ENCODE measurements around the gene PURA. TPM values are rescaled to one million over a fixed set of nuclear protein-coding genes. Genes with fewer than 3 reads are reported as not detected.

Gene PURA
- polyA plus RNA-seq, 1 donor from 2014 or later = 2.3 TPM

- Histone ChIP-seq H3F3A (ENCODE audit: insufficient read depth, low read length, poor library complexity, severe bottlenecking) (no peaks in the 10 kb centered on the region), H3K4me2 (ENCODE audit: low read length) (no peak overlapping the region), H4K20me1 (ENCODE audit: insufficient read depth) (no peaks in the 10 kb centered on the region), H3K79me2 (replicated peaks; ENCODE audit: insufficient read depth, low read length) (no peaks in the 10 kb centered on the region), H3K9me3 (ENCODE audit: low read length) (no peaks in the 10 kb centered on the region), H3K27me3 (ENCODE audit: insufficient read depth, low read depth, low read length) (no peaks in the 10 kb centered on the region), H3K9ac (ENCODE audit: low read length) (no peak overlapping the region), H3K9me2 (ENCODE audit: insufficient read depth, low read length) (no peaks in the 10 kb centered on the region), H3K27ac (ENCODE audit: low read length) (no peak overlapping the region), H3K36me3 (ENCODE audit: insufficient read depth, low read length) (no peaks in the 10 kb centered on the region), H3K4me3 (ENCODE audit: low read length) (no peak overlapping the region), H2AFZ (ENCODE audit: low read depth, low read length) (no peak overlapping the region)
- no peak for TF ChIP-seq SMC3 (conservative IDR thresholded peaks at IDR 0.05; ENCODE audit: poor library complexity)
- no peak for TF ChIP-seq POLR2AphosphoS5 (IDR thresholded peaks at IDR 0.05)
- no peak for TF ChIP-seq CTCF (IDR thresholded peaks at IDR 0.05; ENCODE audit: poor library complexity, severe bottlenecking)
- TF ChIP-seq EP300 (conservative IDR thresholded peaks at IDR 0.05; ENCODE audit: poor library complexity, severe bottlenecking) = no peak
- no peak for TF ChIP-seq EZH2 (IDR thresholded peaks at IDR 0.05; ENCODE audit: borderline replicate concordance, insufficient read depth, low read length, poor library complexity, severe bottlenecking)
- no peak for TF ChIP-seq RAD21 (conservative IDR thresholded peaks at IDR 0.05)
- TF ChIP-seq REST (IDR thresholded peaks at IDR 0.05; ENCODE audit: borderline replicate concordance) = no peak
- TF ChIP-seq MXI1 (conservative IDR thresholded peaks at IDR 0.05; ENCODE audit: poor library complexity, severe bottlenecking) = no peak
These were observed 53.0 kb downstream of the PURA start for GRCh38 chr5:140166911-140167310.

- TF ChIP-seq TAF1 (IDR thresholded peaks at IDR 0.05; ENCODE audit: low read depth) = no peak
- TF ChIP-seq EZH2 (IDR thresholded peaks at IDR 0.05; ENCODE audit: borderline replicate concordance, insufficient read depth, low read length, poor library complexity, severe bottlenecking) = no peak
- Histone ChIP-seq H4K20me1 (ENCODE audit: insufficient read depth) (no peaks in the 10 kb centered on the region), H3K27me3 (ENCODE audit: insufficient read depth, low read depth, low read length) (no peaks in the 10 kb centered on the region), H3K9me2 (ENCODE audit: insufficient read depth, low read length) (no peaks in the 10 kb centered on the region), H3K4me3 (ENCODE audit: low read length) (no peak overlapping the region), H3K4me2 (ENCODE audit: low read length) (no peak overlapping the region), H3K9ac (ENCODE audit: low read length) (no peak overlapping the region), H3F3A (ENCODE audit: insufficient read depth, low read length, poor library complexity, severe bottlenecking) (no peaks in the 10 kb centered on the region), H3K27ac (ENCODE audit: low read length) (no peak overlapping the region), H3K79me2 (replicated peaks; ENCODE audit: insufficient read depth, low read length) (no peaks in the 10 kb centered on the region), H3K9me3 (ENCODE audit: low read length) (no peaks in the 10 kb centered on the region), H2AFZ (ENCODE audit: low read depth, low read length) (no peak overlapping the region), H3K36me3 (ENCODE audit: insufficient read depth, low read length) (no peaks in the 10 kb centered on the region)
These were observed 54.5 kb downstream of the PURA start for GRCh38 chr5:140168371-140168770.

- Histone ChIP-seq H2AFZ (ENCODE audit: low read depth, low read length) (no peak overlapping the region), H3K9me2 (ENCODE audit: insufficient read depth, low read length) (no peaks in the 10 kb centered on the region), H3K36me3 (ENCODE audit: insufficient read depth, low read length) (no peaks in the 10 kb centered on the region), H3K9me3 (ENCODE audit: low read length) (no peaks in the 10 kb centered on the region), H3K79me2 (replicated peaks; ENCODE audit: insufficient read depth, low read length) (no peaks in the 10 kb centered on the region), H3K9ac (ENCODE audit: low read length) (no peak overlapping the region), H3K4me2 (ENCODE audit: low read length) (no peak overlapping the region), H4K20me1 (ENCODE audit: insufficient read depth) (no peaks in the 10 kb centered on the region), H3K4me3 (ENCODE audit: low read length) (no peak overlapping the region), H3K27ac (ENCODE audit: low read length) (no peak overlapping the region), H3K27me3 (ENCODE audit: insufficient read depth, low read depth, low read length) (no peaks in the 10 kb centered on the region), H3F3A (ENCODE audit: insufficient read depth, low read length, poor library complexity, severe bottlenecking) (no peaks in the 10 kb centered on the region)
- TF ChIP-seq EZH2 (IDR thresholded peaks at IDR 0.05; ENCODE audit: borderline replicate concordance, insufficient read depth, low read length, poor library complexity, severe bottlenecking) = no peak
- no peak for TF ChIP-seq MXI1 (conservative IDR thresholded peaks at IDR 0.05; ENCODE audit: poor library complexity, severe bottlenecking)
- no peak for TF ChIP-seq POLR2AphosphoS5 (IDR thresholded peaks at IDR 0.05)
- TF ChIP-seq REST (IDR thresholded peaks at IDR 0.05; ENCODE audit: borderline replicate concordance) = no peak
- TF ChIP-seq SMC3 (conservative IDR thresholded peaks at IDR 0.05; ENCODE audit: poor library complexity) = no peak
These were observed 55.5 kb downstream of the PURA start for GRCh38 chr5:140169410-140169809.
